DND-41 (cell line): ENCODE measurements around the gene TSPEAR.

Experiments used
- ATAC-seq: fragments of 200-7000 bp; cut with Tn5 transposase; 3 replicates; pipeline ENCODE4 v1.9.1; 2021; ENCODE audit warnings: low read depth; ENCODE audit not compliant: insufficient read depth
- DNase-seq: peaks from one replicate; pipeline ENCODE4 v3.0.0-alpha.2; 2020
- H2AFZ ChIP-seq: 2 replicates; pipeline ENCODE4 v1.6.0; 2012; ENCODE audit warnings: low read depth, low read length
- H3K27ac ChIP-seq: 2 replicates; pipeline ENCODE4 v1.5.1; 2012; ENCODE audit warnings: low read length, inconsistent platforms
- H3K27me3 ChIP-seq: fragments of 200-600 bp; sonication (generic); 2 replicates; pipeline ENCODE4 v1.6.0; 2012; ENCODE audit warnings: low read length, mild to moderate bottlenecking, inconsistent platforms; ENCODE audit not compliant: insufficient read depth, poor library complexity
- H3K36me3 ChIP-seq: 2 replicates; pipeline ENCODE4 v1.5.1; 2012; ENCODE audit warnings: low read length, inconsistent platforms; ENCODE audit not compliant: insufficient read depth
- H3K4me1 ChIP-seq: 2 replicates; pipeline ENCODE4 v1.5.1; 2012; ENCODE audit warnings: mild to moderate bottlenecking, low read length; ENCODE audit not compliant: insufficient read depth
- H3K4me2 ChIP-seq: 2 replicates; pipeline ENCODE4 v1.6.0; 2012; ENCODE audit warnings: mild to moderate bottlenecking, moderate library complexity, low read length, inconsistent platforms; ENCODE audit not compliant: insufficient read depth
- H3K4me3 ChIP-seq, 2 experiments: fragments of 200-600 bp in 1 of 2; shearing (Covaris generic) in 1 of 2; 2 replicates each; pipeline ENCODE4 v1.5.1; 2012 to 2016; ENCODE audit warnings: inconsistent platforms in 2 of 2, low read length in 2 of 2, mild to moderate bottlenecking in 2 of 2, low read depth in 1 of 2, moderate library complexity in 1 of 2
- H3K79me2 ChIP-seq: 2 replicates; pipeline ENCODE4 v1.6.0; 2012; ENCODE audit warnings: low read length, inconsistent platforms; ENCODE audit not compliant: insufficient read depth
- H3K9ac ChIP-seq: 2 replicates; pipeline ENCODE4 v1.6.0; 2012; ENCODE audit warnings: low read depth, mild to moderate bottlenecking, inconsistent platforms, low read length, moderate library complexity
- H3K9me3 ChIP-seq: 2 replicates; pipeline ENCODE4 v1.5.1; 2012; ENCODE audit warnings: low read length, moderate library complexity, mild to moderate bottlenecking, inconsistent platforms; ENCODE audit not compliant: insufficient read depth, severe bottlenecking
- H4K20me1 ChIP-seq: 2 replicates; pipeline ENCODE4 v1.6.0; 2012; ENCODE audit warnings: low read length; ENCODE audit not compliant: insufficient read depth
- EZH2 ChIP-seq: IDR thresholded peaks from 3 replicates; pipeline ENCODE4 v1.6.1; 2012; ENCODE audit warnings: borderline replicate concordance, low read depth, mild to moderate bottlenecking, moderate library complexity, low read length, inconsistent platforms; ENCODE audit not compliant: severe bottlenecking
- TF ChIP-seq, protein P1 (sequence below): IDR thresholded peaks from 2 replicates; pipeline ENCODE4 v1.5.1; 2012; ENCODE audit warnings: borderline replicate concordance, low read length, moderate library complexity, mild to moderate bottlenecking; ENCODE audit not compliant: poor library complexity, severe bottlenecking; ENCODE audit errors: extremely low read depth

Gene TSPEAR

DNA sequence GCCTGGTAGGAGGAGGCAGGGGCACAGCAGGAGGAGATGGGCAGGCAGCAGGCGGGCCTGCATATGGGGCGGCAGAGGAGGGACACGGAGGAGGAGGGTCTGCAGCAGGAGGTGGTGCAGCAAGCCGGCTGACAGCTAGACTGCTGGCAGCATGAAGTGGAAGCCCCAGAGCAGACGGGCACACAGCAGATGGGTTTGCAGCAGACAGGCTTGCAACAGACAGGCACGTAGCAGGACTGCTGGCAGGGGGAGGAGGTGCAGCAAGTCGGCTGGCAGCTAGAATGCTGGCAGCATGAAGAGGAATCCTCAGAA is 131.6 kb downstream of the TSPEAR start:
- no peak overlapping the region for H3K27ac ChIP-seq
- DNase-seq: no peak
- no peak for ATAC-seq
- H3K27me3 ChIP-seq: no peaks in the 10 kb centered on the region
- no peak overlapping the region for H3K4me3 ChIP-seq
- no peak for TF ChIP-seq EZH2
- H3K9me3 ChIP-seq: peaks cover 9% of the 10 kb centered on the region
- H2AFZ ChIP-seq: no peak overlapping the region
- no peak overlapping the region for H3K9ac ChIP-seq
- H4K20me1 ChIP-seq: no peaks in the 10 kb centered on the region
- no peaks in the 10 kb centered on the region for H3K36me3 ChIP-seq
- no peaks in the 10 kb centered on the region for H3K4me1 ChIP-seq
- H3K4me2 ChIP-seq: no peak overlapping the region
- H3K79me2 ChIP-seq: no peaks in the 10 kb centered on the region

DNA sequence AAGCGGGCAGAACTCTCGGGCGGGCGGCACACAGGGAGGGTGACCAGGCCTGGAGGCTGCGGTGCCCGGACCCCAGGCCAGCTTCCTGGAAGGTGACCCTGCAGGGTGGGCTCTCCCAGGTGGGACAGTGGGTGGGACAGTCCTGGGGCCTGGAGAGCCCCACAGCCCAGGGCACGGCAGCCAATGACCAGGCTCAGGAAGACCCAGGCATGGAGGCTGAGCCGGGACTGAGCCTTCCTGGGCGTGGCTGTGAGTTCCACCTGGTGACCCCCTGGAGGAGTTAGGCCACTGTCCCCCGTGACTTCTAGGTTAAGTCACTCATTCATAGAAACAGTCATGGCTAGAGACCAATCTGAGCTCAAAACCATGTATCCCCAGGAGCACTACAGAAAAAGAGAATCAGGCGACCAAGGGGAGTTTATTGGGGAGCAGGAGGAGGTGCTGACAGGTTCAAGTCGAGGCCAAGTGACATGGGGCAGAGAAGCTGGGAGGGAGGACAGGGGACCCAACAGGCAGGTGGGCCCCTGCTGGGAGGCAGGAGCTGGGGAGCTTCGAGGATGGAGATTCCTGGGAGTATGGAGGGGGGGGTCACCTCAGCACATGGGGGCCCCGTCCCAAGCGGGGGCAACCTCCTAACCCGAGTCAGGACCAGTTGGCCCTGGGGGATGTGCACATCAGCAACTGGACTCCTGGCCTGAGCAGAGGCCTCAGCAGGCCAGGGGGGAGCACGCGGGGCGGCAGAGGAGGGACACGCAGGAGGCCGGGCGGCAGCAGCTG is 132.1 kb downstream of the TSPEAR start:
- Histone ChIP-seq H2AFZ (no peak overlapping the region), H3K4me2 (no peak overlapping the region), H4K20me1 (no peaks in the 10 kb centered on the region), H3K4me1 (no peaks in the 10 kb centered on the region), H3K79me2 (no peaks in the 10 kb centered on the region), H3K27ac (no peak overlapping the region), H3K36me3 (no peaks in the 10 kb centered on the region), H3K9ac (no peak overlapping the region), H3K4me3 (no peak overlapping the region), H3K9me3 (peaks cover 9% of the 10 kb centered on the region), H3K27me3 (no peaks in the 10 kb centered on the region)
- DNase-seq (no peak), ATAC-seq (no peak)
- TF ChIP-seq, protein P1, sequence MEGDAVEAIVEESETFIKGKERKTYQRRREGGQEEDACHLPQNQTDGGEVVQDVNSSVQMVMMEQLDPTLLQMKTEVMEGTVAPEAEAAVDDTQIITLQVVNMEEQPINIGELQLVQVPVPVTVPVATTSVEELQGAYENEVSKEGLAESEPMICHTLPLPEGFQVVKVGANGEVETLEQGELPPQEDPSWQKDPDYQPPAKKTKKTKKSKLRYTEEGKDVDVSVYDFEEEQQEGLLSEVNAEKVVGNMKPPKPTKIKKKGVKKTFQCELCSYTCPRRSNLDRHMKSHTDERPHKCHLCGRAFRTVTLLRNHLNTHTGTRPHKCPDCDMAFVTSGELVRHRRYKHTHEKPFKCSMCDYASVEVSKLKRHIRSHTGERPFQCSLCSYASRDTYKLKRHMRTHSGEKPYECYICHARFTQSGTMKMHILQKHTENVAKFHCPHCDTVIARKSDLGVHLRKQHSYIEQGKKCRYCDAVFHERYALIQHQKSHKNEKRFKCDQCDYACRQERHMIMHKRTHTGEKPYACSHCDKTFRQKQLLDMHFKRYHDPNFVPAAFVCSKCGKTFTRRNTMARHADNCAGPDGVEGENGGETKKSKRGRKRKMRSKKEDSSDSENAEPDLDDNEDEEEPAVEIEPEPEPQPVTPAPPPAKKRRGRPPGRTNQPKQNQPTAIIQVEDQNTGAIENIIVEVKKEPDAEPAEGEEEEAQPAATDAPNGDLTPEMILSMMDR: no peak
- no peak for TF ChIP-seq EZH2

DNA sequence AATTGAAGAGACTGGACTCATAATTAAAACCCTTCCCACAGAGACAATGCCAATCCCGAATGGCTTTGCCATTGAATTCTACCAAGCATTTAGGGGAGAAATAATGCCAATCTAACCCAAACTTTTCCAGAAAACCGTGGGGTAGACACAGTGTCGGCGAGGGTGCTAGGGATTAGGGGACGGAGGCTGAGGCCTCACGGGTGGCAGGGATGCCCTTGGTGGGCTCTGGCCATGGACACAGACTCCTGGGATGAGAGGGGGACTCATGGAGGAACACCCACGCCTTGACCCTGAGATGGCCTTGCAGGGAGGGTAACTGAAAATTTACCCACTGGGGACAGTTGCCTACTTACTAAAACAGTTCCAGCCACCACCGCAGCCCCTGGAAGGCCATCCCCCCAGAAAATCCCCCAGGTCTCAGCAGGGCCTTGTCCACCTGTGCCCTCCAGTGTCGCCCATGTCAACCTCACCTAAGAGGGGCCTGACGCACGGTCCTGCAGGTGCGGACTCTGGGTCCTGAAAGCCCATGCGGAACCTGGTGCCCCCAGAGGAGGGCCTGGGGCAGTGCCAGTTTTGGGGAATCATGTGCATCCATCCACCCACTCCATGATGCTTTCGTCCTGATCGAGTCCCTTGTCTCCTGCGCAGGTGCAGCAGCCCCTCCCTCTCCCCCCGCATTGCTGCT is 132.9 kb downstream of the TSPEAR start:
- H3K4me2 ChIP-seq: no peak overlapping the region
- H3K9ac ChIP-seq: no peak overlapping the region
- DNase-seq (no peak), ATAC-seq (no peak)
- H3K79me2 ChIP-seq: no peaks in the 10 kb centered on the region
- peaks cover 9% of the 10 kb centered on the region for H3K9me3 ChIP-seq
- no peaks in the 10 kb centered on the region for H3K36me3 ChIP-seq
- H3K4me1 ChIP-seq: no peaks in the 10 kb centered on the region
- no peaks in the 10 kb centered on the region for H3K27me3 ChIP-seq
- H3K27ac ChIP-seq: no peak overlapping the region
- TF ChIP-seq, protein P1: no peak
- no peak for TF ChIP-seq EZH2
- no peak overlapping the region for H2AFZ ChIP-seq
- no peaks in the 10 kb centered on the region for H4K20me1 ChIP-seq
- no peak overlapping the region for H3K4me3 ChIP-seq

DNA sequence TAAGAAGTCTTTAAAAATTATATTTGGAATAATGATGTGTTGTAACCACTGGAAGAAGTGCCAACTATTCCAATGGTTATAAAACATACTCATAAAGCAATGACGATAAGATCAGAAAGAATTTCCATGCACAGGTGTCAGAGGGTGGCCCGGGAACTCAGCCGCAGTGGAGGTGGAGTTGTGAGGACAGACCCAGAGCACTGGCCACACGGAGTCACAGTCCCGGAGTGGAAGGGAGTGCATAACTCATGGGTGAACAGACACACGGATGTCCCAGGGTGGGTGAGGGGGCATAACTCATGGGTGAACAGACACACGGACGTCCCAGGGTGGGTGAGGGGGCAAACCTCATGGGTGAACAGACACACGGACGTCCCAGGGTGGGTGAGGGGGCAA is 135.3 kb downstream of the TSPEAR start:
- no peaks in the 10 kb centered on the region for H3K27me3 ChIP-seq
- no peaks in the 10 kb centered on the region for H3K4me1 ChIP-seq
- H3K9me3 ChIP-seq: peaks cover 2% of the 10 kb centered on the region
- H3K27ac ChIP-seq: no peak overlapping the region
- no peak for ATAC-seq
- no peaks in the 10 kb centered on the region for H3K36me3 ChIP-seq
- no peak overlapping the region for H3K4me2 ChIP-seq
- no peak overlapping the region for H3K4me3 ChIP-seq
- H3K9ac ChIP-seq: no peak overlapping the region
- no peaks in the 10 kb centered on the region for H4K20me1 ChIP-seq
- H3K79me2 ChIP-seq: no peaks in the 10 kb centered on the region
- no peak overlapping the region for H2AFZ ChIP-seq
- no peak for DNase-seq
- TF ChIP-seq, protein P1: no peak
- TF ChIP-seq EZH2: no peak
